ENCODE results near the gene TPPP3. TPM values are rescaled to one million over a fixed set of nuclear protein-coding genes. Genes with fewer than 3 reads are reported as not detected.

TPPP3 gene
- polyA plus RNA-seq, 3 donors: 63.1 to 123 (median 78.6) TPM

GRCh38 chr16:67438824-67439393 lies 45.6 kb upstream of the TPPP3 start:
- no peak overlapping the region for H3K9ac ChIP-seq (ENCODE audit: insufficient read depth, low read length, poor library complexity, severe bottlenecking)
- peaks cover 100% of the 10 kb centered on the region for H4K20me1 ChIP-seq (ENCODE audit: insufficient read depth, low read length)
- Mint-ChIP-seq H3K4me3 (no peak overlapping the region), H3K4me1 (peaks cover 15% of the 10 kb centered on the region), H3K27ac (peak overlapping the region in 3 of 7 donors; percentile 10 to 30 (median 10)), H3K27me3 (ENCODE audit: low read depth in 3 of 3) (peaks cover 0 to 2% (median 0%) of the 10 kb centered on the region in 3 donors), H3K36me3 (peaks cover 67 to 90% of the 10 kb centered on the region in 2 donors), H3K9me3 (peaks cover 0 to 3% (median 0%) of the 10 kb centered on the region in 7 donors)
- H3K27me3 ChIP-seq (ENCODE audit: control insufficient read depth in 2 of 2, insufficient read depth in 2 of 2, low read length in 2 of 2): no peaks in the 10 kb centered on the region
- H3K36me3 ChIP-seq (replicated peaks in 1 of 2; ENCODE audit: control insufficient read depth in 1 of 2, insufficient read depth in 2 of 2, low read length in 2 of 2): peaks cover 79 to 83% of the 10 kb centered on the region in 2 donors
- H3K79me2 ChIP-seq (ENCODE audit: insufficient read depth, low read length): peaks cover 17% of the 10 kb centered on the region
- H3K4me2 ChIP-seq (replicated peaks; ENCODE audit: extremely low read depth, low read length, poor library complexity, severe bottlenecking): no peak overlapping the region
- no peak overlapping the region for H3K4me3 ChIP-seq (replicated peaks in 1 of 3; ENCODE audit: low read depth in 2 of 3, low read length in 3 of 3)
- DNase-seq: no peak
- 100% methylated on average over 15 of the region's 19 CpGs for WGBS (ENCODE audit: insufficient coverage)
- H3K4me1 ChIP-seq (ENCODE audit: control insufficient read depth in 1 of 2, insufficient read depth in 2 of 2, low read length in 2 of 2): peaks cover 11 to 15% of the 10 kb centered on the region in 2 donors
- no peak for TF ChIP-seq CTCF (IDR thresholded peaks at IDR 0.05)
- H3K27ac ChIP-seq (ENCODE audit: low read depth in 1 of 2, low read length in 2 of 2): no peak overlapping the region
- no peaks in the 10 kb centered on the region for H3K9me3 ChIP-seq (replicated peaks in 1 of 2; ENCODE audit: control insufficient read depth in 1 of 2, insufficient read depth in 1 of 2, low read length in 2 of 2)
- intact Hi-C loops (cut with micrococcal nuclease): no loop called here
- H2AFZ ChIP-seq (ENCODE audit: insufficient read depth, low read depth, low read length, poor library complexity, severe bottlenecking): no peak overlapping the region

- Histone ChIP-seq H3K4me1 (ENCODE audit: control insufficient read depth in 1 of 2, insufficient read depth in 2 of 2, low read length in 2 of 2) (peaks cover 11 to 15% of the 10 kb centered on the region in 2 donors), H3K9me3 (replicated peaks in 1 of 2; ENCODE audit: control insufficient read depth in 1 of 2, insufficient read depth in 1 of 2, low read length in 2 of 2) (no peaks in the 10 kb centered on the region), H3K27ac (ENCODE audit: low read depth in 1 of 2, low read length in 2 of 2) (no peak overlapping the region), H3K27me3 (ENCODE audit: control insufficient read depth in 2 of 2, insufficient read depth in 2 of 2, low read length in 2 of 2) (peaks cover 0 to 2% of the 10 kb centered on the region in 2 donors), H3K4me3 (replicated peaks in 1 of 3; ENCODE audit: low read depth in 2 of 3, low read length in 3 of 3) (no peak overlapping the region), H3K79me2 (ENCODE audit: insufficient read depth, low read length) (peaks cover 10% of the 10 kb centered on the region), H3K4me2 (replicated peaks; ENCODE audit: extremely low read depth, low read length, poor library complexity, severe bottlenecking) (no peak overlapping the region), H3K36me3 (replicated peaks in 1 of 2; ENCODE audit: control insufficient read depth in 1 of 2, insufficient read depth in 2 of 2, low read length in 2 of 2) (peaks cover 72 to 77% of the 10 kb centered on the region in 2 donors), H3K9ac (ENCODE audit: insufficient read depth, low read length, poor library complexity, severe bottlenecking) (no peak overlapping the region), H4K20me1 (ENCODE audit: insufficient read depth, low read length) (peaks cover 100% of the 10 kb centered on the region), H2AFZ (ENCODE audit: insufficient read depth, low read depth, low read length, poor library complexity, severe bottlenecking) (no peak overlapping the region)
- peaks cover 2 to 7% (median 4%) of the 10 kb centered on the region in 3 donors for H3K27me3 Mint-ChIP-seq (ENCODE audit: low read depth in 3 of 3)
- peaks cover 68 to 88% of the 10 kb centered on the region in 2 donors for H3K36me3 Mint-ChIP-seq
- no peak for DNase-seq
- H3K4me3 Mint-ChIP-seq: no peak overlapping the region
- TF ChIP-seq CTCF (IDR thresholded peaks at IDR 0.05): no peak
- peaks cover 15% of the 10 kb centered on the region for H3K4me1 Mint-ChIP-seq
- H3K9me3 Mint-ChIP-seq: peaks cover 0 to 3% (median 0%) of the 10 kb centered on the region in 7 donors
- H3K27ac Mint-ChIP-seq: peak overlapping the region in 1 of 7 donors; percentile 10
- intact Hi-C loops (cut with micrococcal nuclease): no loop called here
- 92% methylated on average over 12 of the region's 20 CpGs for WGBS (ENCODE audit: insufficient coverage)
Measured at GRCh38 chr16:67438098-67438791, 44.9 kb upstream of the TPPP3 start.
